Lower leg skin (tissue), 4 donors: ENCODE measurements around the gene TMEM200B. TPM values are rescaled to one million over a fixed set of nuclear protein-coding genes. Genes with fewer than 3 reads are reported as not detected.
"Not testable (repeated sequence)": the region's sequence is repeated elsewhere in the genome, so short reads cannot be mapped to it uniquely, and the experiment has no call there.

ENCODE experiments used
- DNase-seq, 2 donors: peaks; one replicate each; pipeline ENCODE4 v3.0.0-alpha.2; 2019; ENCODE audit warnings: low spot score in 2 of 2
- H3K4me3 ChIP-seq: fragments of 200-600 bp; sonication (generic); 2 replicates; pipeline ENCODE4 v1.5.1; 2017; ENCODE audit warnings: mild to moderate bottlenecking, low read depth; ENCODE audit not compliant: poor library complexity, severe bottlenecking
- POLR2A ChIP-seq, 2 donors: fragments of 450-650 bp; IDR thresholded peaks; one replicate each; pipeline ENCODE4 v1.6.1; 2016 to 2017; ENCODE audit warnings: antibody characterized with exemption in 2 of 2, mild to moderate bottlenecking in 1 of 2, moderate library complexity in 1 of 2
- WGBS, 2 donors: methylation state at CpG; one replicate each; pipeline ENCODE4 v1.1.5; 2018; 5-methylcytosine and 5-hydroxymethylcytosine counted together
- intact Hi-C: fragments of 100-400 bp; cut with DNase I; formaldehyde crosslinking; loops from one replicate; pipeline ENCODE4 v1.15.0; 2023; ENCODE audit warnings: low total_unique reads
- total RNA-seq, 4 donors: library from RNA; depleted of rRNA; stranded (reverse); fragments of >200 nt; gene quantifications; one replicate each; pipeline ENCODE4 v1.1.0, GENCODE V29; 2016
- TF ChIP-seq, protein P1 (sequence below), 3 donors: fragments of 450-650 bp; IDR thresholded peaks; one replicate each; pipeline ENCODE4 v1.5.1; 2016; ENCODE audit warnings: antibody characterized with exemption in 3 of 3, mild to moderate bottlenecking in 3 of 3, moderate library complexity in 2 of 3

Gene TMEM200B
- total RNA-seq, 4 donors from 2014 or later = 2.1 to 7.7 (median 4.5) TPM

DNA sequence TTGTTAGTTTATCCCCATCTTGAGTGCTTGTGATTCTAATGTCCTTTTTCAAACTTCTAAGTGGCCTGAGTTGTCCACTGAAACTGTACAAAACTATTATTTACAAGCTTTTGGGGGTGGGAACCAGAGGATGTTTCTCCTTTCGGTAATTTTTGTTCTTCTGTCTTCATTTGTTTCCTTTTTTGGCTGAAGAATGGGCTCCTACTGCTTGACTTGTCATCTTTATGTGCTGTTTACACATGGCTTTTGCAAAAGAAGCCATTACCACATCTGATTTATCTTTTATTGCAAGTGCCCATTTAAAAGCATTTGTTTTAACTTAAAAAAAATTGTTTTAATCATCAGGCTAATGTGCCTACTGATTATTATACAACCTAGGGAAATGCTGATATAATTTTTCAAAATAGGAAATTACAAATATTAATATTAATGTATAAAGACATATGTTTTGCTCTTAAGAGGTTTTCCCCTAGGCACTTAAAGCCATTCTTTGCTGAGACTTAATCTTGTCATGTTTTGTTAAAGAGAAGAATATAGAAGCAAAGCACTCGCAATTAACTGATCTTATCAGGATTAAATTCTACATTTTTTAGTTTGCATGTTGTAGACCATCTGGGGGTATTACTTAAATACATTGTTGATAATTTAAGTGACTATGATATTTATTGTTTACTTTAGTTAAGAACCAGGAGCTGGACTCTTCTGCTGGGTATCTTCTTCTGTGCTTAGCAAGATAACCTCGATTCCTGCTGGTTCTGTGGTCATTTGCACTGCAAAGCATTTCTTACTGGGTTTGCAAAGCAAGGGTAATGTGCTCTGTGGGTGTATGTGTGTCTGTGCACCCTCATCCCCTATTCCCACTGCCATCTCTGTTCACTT is 40.1 kb downstream of the TMEM200B start:
- H3K4me3 ChIP-seq = no peak overlapping the region
- no peak for DNase-seq
- TF ChIP-seq, protein P1, sequence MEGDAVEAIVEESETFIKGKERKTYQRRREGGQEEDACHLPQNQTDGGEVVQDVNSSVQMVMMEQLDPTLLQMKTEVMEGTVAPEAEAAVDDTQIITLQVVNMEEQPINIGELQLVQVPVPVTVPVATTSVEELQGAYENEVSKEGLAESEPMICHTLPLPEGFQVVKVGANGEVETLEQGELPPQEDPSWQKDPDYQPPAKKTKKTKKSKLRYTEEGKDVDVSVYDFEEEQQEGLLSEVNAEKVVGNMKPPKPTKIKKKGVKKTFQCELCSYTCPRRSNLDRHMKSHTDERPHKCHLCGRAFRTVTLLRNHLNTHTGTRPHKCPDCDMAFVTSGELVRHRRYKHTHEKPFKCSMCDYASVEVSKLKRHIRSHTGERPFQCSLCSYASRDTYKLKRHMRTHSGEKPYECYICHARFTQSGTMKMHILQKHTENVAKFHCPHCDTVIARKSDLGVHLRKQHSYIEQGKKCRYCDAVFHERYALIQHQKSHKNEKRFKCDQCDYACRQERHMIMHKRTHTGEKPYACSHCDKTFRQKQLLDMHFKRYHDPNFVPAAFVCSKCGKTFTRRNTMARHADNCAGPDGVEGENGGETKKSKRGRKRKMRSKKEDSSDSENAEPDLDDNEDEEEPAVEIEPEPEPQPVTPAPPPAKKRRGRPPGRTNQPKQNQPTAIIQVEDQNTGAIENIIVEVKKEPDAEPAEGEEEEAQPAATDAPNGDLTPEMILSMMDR (IDR thresholded peaks at IDR 0.05) = no peak
- no peak for TF ChIP-seq POLR2A (IDR thresholded peaks at IDR 0.05)
- intact Hi-C loops = no loop called here
- 82% methylated on average over 3 of the region's 3 CpGs for WGBS, 2 donors

DNA sequence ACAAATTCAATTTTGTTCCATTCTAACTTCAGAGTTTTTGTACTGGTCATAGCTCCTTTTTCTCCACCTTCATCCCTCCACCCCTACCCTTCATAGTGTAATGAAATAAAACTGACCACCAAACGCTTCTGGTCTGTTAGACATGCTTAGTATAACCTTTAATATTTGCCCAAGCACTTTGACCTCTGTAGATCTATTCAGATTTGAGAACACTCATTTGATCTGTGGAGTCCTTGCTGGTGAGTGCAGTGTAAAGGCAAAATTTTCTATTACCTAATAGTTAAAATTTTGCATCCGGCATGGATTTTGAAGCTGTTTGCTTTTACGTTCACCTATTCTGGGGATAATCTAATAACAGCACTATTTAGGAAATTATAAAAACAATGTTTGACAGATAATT is 41.2 kb downstream of the TMEM200B start:
- intact Hi-C loops = no loop called here
- no peak for DNase-seq
- TF ChIP-seq, protein P1 (IDR thresholded peaks at IDR 0.05) = no peak
- TF ChIP-seq POLR2A (IDR thresholded peaks at IDR 0.05) = no peak
- H3K4me3 ChIP-seq = no peak overlapping the region
- 92 to 95% methylated on average over 3 of the region's 3 CpGs for WGBS, 2 donors

DNA sequence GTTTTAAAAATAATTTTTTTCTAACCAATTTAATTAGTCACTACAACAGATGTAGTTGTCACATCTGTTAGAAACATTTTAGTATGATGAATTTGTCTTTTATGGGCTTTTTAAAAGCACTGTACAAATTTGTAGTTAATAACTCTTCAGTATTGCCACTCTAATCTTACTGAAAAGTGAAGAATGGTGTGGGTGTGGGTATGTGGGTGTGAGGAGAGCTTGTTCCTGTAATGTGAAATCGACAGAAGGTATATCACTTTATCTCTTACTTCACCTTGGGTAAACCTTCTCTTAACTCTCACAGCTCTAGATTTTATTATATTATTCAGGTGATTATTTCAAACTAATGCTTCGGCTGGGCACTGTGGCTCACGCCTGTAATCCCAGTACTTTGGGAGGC is 42.5 kb downstream of the TMEM200B start:
- TF ChIP-seq, protein P1 (IDR thresholded peaks at IDR 0.05) = no peak
- TF ChIP-seq POLR2A (IDR thresholded peaks at IDR 0.05) = no peak
- no peak for DNase-seq
- intact Hi-C loops = no loop called here
- no peak overlapping the region for H3K4me3 ChIP-seq
- WGBS, 2 donors = 86 to 91% methylated on average over 3 of the region's 3 CpGs

DNA sequence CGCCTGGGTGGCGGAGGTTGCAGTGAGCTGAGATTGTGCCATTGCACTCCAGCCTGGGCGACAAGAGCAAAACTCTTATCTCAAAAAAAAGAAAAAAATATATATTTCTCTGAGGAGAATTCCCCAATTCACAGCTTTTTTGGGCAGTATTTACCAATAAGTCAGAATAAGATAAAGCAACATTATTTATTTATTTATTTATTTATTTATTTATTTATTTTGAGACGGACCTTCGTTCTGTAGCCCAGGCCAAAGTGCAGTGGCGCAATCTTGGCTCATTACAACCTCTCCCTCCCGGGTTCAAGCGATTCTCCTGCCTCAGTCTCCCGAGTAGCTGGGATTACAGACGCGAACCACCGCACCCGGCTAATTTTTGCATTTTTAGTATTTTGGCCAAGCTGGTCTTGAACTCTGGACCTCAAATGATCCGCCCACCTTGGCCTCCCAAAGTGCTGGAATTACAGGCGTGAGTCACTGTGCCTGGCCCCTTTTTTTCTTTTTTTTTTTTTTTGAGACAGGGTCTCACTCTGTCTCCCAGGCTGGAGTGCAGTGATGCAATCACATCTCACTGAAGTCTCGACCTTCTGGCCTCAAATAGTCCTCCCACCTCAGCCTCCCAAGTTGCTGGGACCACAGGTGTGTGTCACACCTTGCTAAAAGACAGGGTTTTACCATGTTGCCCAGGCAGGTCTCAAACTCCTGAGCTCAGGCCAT is 43.6 kb downstream of the TMEM200B start:
- intact Hi-C loops, DNase-seq, H3K4me3 ChIP-seq: not testable (repeated sequence)
- 93% methylated on average over 16 of the region's 16 CpGs for WGBS, 2 donors

DNA sequence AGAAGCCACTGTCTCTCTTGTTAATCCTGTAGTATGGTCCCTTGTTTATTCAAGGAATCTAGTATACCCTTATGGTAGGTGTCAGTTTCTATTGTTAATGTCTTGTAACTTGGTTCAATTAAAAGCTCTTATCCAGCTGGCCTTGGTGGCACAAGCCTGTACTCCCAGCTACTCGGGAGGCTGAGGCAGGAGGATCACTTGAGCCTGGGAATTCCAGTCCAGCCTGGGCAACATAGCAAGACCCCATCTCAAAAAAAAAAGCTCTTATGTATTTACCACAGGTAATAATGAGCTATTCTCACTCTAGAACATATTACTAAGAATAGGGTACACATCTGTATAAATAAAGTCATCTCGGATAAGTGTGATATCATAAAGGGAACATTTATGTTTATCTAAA is 46.5 kb downstream of the TMEM200B start:
- no peak for DNase-seq
- intact Hi-C loops = no loop called here
- 97 to 98% methylated on average over 2 of the region's 2 CpGs for WGBS, 2 donors
- TF ChIP-seq POLR2A (IDR thresholded peaks at IDR 0.05) = no peak
- TF ChIP-seq, protein P1 (IDR thresholded peaks at IDR 0.05) = no peak
- no peak overlapping the region for H3K4me3 ChIP-seq

Other genes with a start within 250 kb of the TMEM200B start
- gene EPB41, start 209.3 kb downstream of the TMEM200B start, total RNA-seq = 10 to 100 TPM; 41.1 to 60.2 (median 50.3) TPM
- 10 to 100 TPM; 47.3 to 89.4 (median 58.5) TPM for gene SRSF4, start 58.0 kb upstream of the TMEM200B start, total RNA-seq
- 10 to 100 TPM; 23.2 to 28.3 (median 25.3) TPM for gene MECR, start 107.0 kb upstream of the TMEM200B start, total RNA-seq
- 10 to 100 TPM; 15.9 to 56.3 (median 30.6) TPM for gene PTPRU, start 112.6 kb upstream of the TMEM200B start, total RNA-seq